ENCODE measurements around the gene NR6A1.

The NR6A1 gene

DNA sequence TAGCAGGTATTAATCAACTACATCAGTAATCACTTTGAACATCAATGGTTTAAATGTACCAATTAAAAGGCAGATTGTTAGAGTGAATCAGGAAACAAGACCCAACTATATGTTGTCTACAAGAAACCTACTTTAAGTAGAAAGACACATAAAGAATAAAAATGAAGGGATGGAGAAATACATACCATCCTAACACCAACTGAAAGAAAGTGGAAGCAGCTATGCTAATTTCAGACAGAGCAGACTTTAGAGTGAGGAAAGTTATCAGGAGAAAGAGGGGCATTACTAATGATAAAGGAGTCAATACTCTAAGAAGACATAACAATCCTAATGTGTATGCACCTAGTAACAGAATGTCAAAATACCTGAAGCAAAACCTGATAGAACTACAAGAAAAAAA is 125.8 kb downstream of the NR6A1 start:
- H3K36me3 ChIP-seq (ENCODE audit: control insufficient read depth, insufficient read depth, low read length) = no peaks in the 10 kb centered on the region; the same call in 1 of the 2 replicates
- no peaks in the 10 kb centered on the region for H3K27me3 ChIP-seq (replicated peaks; ENCODE audit: control insufficient read depth, insufficient read depth, low read length)
- TF ChIP-seq, protein P1, sequence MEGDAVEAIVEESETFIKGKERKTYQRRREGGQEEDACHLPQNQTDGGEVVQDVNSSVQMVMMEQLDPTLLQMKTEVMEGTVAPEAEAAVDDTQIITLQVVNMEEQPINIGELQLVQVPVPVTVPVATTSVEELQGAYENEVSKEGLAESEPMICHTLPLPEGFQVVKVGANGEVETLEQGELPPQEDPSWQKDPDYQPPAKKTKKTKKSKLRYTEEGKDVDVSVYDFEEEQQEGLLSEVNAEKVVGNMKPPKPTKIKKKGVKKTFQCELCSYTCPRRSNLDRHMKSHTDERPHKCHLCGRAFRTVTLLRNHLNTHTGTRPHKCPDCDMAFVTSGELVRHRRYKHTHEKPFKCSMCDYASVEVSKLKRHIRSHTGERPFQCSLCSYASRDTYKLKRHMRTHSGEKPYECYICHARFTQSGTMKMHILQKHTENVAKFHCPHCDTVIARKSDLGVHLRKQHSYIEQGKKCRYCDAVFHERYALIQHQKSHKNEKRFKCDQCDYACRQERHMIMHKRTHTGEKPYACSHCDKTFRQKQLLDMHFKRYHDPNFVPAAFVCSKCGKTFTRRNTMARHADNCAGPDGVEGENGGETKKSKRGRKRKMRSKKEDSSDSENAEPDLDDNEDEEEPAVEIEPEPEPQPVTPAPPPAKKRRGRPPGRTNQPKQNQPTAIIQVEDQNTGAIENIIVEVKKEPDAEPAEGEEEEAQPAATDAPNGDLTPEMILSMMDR (IDR thresholded peaks at IDR 0.05; ENCODE audit: insufficient read depth, low read length, poor library complexity, severe bottlenecking) = no peak
- H3K4me3 ChIP-seq (replicated peaks; ENCODE audit: low read depth, low read length) = no peak overlapping the region
- DNase-seq (ENCODE audit: extremely low read depth, insufficient read length) = no peak

DNA sequence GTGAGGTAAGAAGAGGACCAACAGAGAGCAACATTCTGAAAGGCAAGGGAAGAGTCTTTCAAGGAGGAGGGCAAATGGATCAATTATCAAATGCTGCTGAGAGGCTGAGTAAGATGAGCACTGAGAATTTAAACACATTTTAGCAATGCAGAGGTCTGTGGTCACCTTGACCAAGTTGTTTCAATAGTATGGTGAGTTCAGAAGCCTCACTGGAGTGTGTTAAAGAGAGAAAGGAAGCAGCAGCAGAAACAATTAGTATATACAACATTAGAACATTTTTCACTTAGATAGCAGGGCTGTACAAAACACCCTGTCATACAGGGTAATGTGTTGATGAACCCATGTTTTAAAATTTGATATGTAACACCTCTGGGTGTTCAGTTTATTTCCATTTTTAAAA is 131.5 kb downstream of the NR6A1 start:
- DNase-seq (ENCODE audit: extremely low read depth, insufficient read length) = no peak
- Histone ChIP-seq H3K4me3 (replicated peaks; ENCODE audit: low read depth, low read length) (no peak overlapping the region), H3K36me3 (ENCODE audit: control insufficient read depth, insufficient read depth, low read length) (no peaks in the 10 kb centered on the region; the same call in 1 of the 2 replicates), H3K27me3 (replicated peaks; ENCODE audit: control insufficient read depth, insufficient read depth, low read length) (no peaks in the 10 kb centered on the region)
- TF ChIP-seq, protein P1 (IDR thresholded peaks at IDR 0.05; ENCODE audit: insufficient read depth, low read length, poor library complexity, severe bottlenecking) = no peak

DNA sequence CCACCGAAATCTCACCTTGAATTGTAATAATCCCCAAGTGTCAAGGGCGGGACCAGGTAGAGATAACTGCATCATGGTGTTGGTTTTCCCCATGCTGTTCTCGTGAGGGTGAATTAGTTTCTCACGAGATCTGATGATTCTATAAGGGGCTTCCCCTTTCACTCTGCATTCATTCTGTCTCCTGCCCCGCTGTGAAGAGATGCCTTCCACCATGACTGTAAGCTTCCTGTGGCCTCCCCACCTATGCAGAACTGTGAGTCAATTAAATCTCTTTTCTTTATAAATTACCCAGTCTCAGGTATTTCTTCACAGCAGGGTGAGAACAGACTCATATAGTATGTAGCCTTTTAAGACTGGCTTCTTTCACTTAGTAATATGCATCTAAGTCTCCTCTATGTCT is 135.8 kb downstream of the NR6A1 start:
- no peak for DNase-seq (ENCODE audit: extremely low read depth, insufficient read length)
- Histone ChIP-seq H3K36me3 (ENCODE audit: control insufficient read depth, insufficient read depth, low read length) (no peaks in the 10 kb centered on the region), H3K4me3 (replicated peaks; ENCODE audit: low read depth, low read length) (no peak overlapping the region), H3K27me3 (replicated peaks; ENCODE audit: control insufficient read depth, insufficient read depth, low read length) (no peaks in the 10 kb centered on the region)
- TF ChIP-seq, protein P1 (IDR thresholded peaks at IDR 0.05; ENCODE audit: insufficient read depth, low read length, poor library complexity, severe bottlenecking) = no peak

- TF ChIP-seq, protein P1 (IDR thresholded peaks at IDR 0.05; ENCODE audit: insufficient read depth, low read length, poor library complexity, severe bottlenecking) = no peak
- H3K36me3 ChIP-seq (ENCODE audit: control insufficient read depth, insufficient read depth, low read length) = no peaks in the 10 kb centered on the region
- H3K27me3 ChIP-seq (replicated peaks; ENCODE audit: control insufficient read depth, insufficient read depth, low read length) = no peaks in the 10 kb centered on the region
- H3K4me3 ChIP-seq (replicated peaks; ENCODE audit: low read depth, low read length) = no peak overlapping the region
- no peak for DNase-seq (ENCODE audit: extremely low read depth, insufficient read length)
Observed at GRCh38 chr9:124632077-124632621, 139.0 kb downstream of the NR6A1 start.

- no peaks in the 10 kb centered on the region for H3K36me3 ChIP-seq (ENCODE audit: control insufficient read depth, insufficient read depth, low read length)
- H3K27me3 ChIP-seq (replicated peaks; ENCODE audit: control insufficient read depth, insufficient read depth, low read length) = no peaks in the 10 kb centered on the region
- no peak overlapping the region for H3K4me3 ChIP-seq (replicated peaks; ENCODE audit: low read depth, low read length)
- no peak for DNase-seq (ENCODE audit: extremely low read depth, insufficient read length)
- TF ChIP-seq, protein P1 (IDR thresholded peaks at IDR 0.05; ENCODE audit: insufficient read depth, low read length, poor library complexity, severe bottlenecking) = no peak
Observed at GRCh38 chr9:124631326-124631725, 139.8 kb downstream of the NR6A1 start.

DNA sequence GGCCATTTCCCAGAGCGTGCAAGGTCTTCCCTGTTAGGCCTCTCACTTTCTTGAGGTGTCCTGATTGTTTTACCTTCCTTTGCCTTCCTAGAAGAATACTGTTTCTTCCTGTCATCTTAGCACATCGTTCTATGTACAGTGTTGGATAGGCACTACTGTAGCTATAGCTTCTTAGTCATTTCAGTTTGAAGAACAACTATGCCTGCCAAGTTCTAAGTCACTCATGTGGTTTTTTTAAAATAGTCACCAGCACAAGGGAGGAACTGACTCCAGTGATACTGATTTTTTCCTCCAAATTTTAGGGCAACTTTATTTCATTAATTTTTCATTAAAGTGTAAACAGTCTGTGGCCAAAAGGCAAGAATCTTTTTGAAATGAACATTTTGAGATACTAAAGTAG is 141.5 kb downstream of the NR6A1 start:
- TF ChIP-seq, protein P1 (IDR thresholded peaks at IDR 0.05; ENCODE audit: insufficient read depth, low read length, poor library complexity, severe bottlenecking) = no peak
- no peak for DNase-seq (ENCODE audit: extremely low read depth, insufficient read length)
- no peaks in the 10 kb centered on the region for H3K36me3 ChIP-seq (ENCODE audit: control insufficient read depth, insufficient read depth, low read length)
- no peak overlapping the region for H3K4me3 ChIP-seq (replicated peaks; ENCODE audit: low read depth, low read length)
- H3K27me3 ChIP-seq (replicated peaks; ENCODE audit: control insufficient read depth, insufficient read depth, low read length) = no peaks in the 10 kb centered on the region
